Gastrocnemius medialis (tissue), 4 donors: Measurements from ENCODE around the gene ENDOV. TPM values are rescaled to one million over a fixed set of nuclear protein-coding genes. Genes with fewer than 3 reads are reported as not detected.
A peak's percentile ranks its signal among the peaks of the same experiment; 100 is the strongest.

Experiments used
- ATAC-seq, 2 donors: fragments of 150-250 bp; one replicate each; pipeline ENCODE4 v1.9.1; 2016
- DNase-seq, 2 donors: peaks; one replicate each; pipeline ENCODE4 v3.0.0-alpha.2; 2019
- H3K27ac ChIP-seq, 4 donors: fragments of 200-600 bp; sonication (generic); 1 replicate in 1 of 4; 2 replicates in 3 of 4; pipeline ENCODE4 v1.5.1; 2016 to 2018; ENCODE audit warnings: mild to moderate bottlenecking in 2 of 4, moderate library complexity in 1 of 4
- H3K27me3 ChIP-seq, 3 donors: fragments of 200-600 bp; sonication (generic) in 2 of 3; 1 replicate in 1 of 3; 2 replicates in 2 of 3; pipeline versions ENCODE4 v1.5.1 to v1.6.0; 2016 to 2019; ENCODE audit warnings: mild to moderate bottlenecking in 1 of 3, moderate library complexity in 1 of 3
- H3K36me3 ChIP-seq, 2 donors: fragments of 200-600 bp; sonication (generic) in 1 of 2; one replicate each; pipeline ENCODE4 v1.5.1; 2017 to 2018
- H3K4me1 ChIP-seq, 2 donors: fragments of 200-600 bp; sonication (generic) in 1 of 2; one replicate each; pipeline ENCODE4 v1.5.1; 2016 to 2017; ENCODE audit warnings: mild to moderate bottlenecking in 2 of 2
- H3K4me3 ChIP-seq, 4 donors: fragments of 200-600 bp; sonication (generic) in 3 of 4; 1 replicate in 1 of 4; 2 replicates in 3 of 4; pipeline ENCODE4 v1.5.1; 2016 to 2019; ENCODE audit warnings: mild to moderate bottlenecking in 2 of 4
- H3K9me3 ChIP-seq, 3 donors: fragments of 200-600 bp; sonication (generic) in 2 of 3; 1 replicate in 1 of 3; 2 replicates in 2 of 3; pipeline ENCODE4 v1.5.1; 2016 to 2019
- POLR2A ChIP-seq, 2 donors: fragments of 450-650 bp; IDR thresholded peaks; one replicate each; pipeline ENCODE4 v1.6.1; 2017; ENCODE audit warnings: antibody characterized with exemption in 2 of 2, mild to moderate bottlenecking in 2 of 2, moderate library complexity in 2 of 2
- in situ Hi-C, 4 donors: fragments of 200-750 bp; cut with MboI; loops; one replicate each; pipeline versions ENCODE4 v1.15.0 to v1.8.0; 2017; ENCODE audit warnings: low sequenced_read_pairs in 4 of 4
- intact Hi-C: fragments of 100-400 bp; cut with DNase I; formaldehyde crosslinking; loops from one replicate; pipeline ENCODE4 v1.15.1; 2023; ENCODE audit warnings: low total_unique reads
- total RNA-seq, 4 donors: library from RNA; depleted of rRNA; stranded (reverse); fragments of >200 nt; gene quantifications; one replicate each; pipeline versions ENCODE4 v1.1.0 to v1.2.3, GENCODE V29; 2016
- TF ChIP-seq, protein P1 (sequence below), 5 experiments: fragments of 450-650 bp in 3 of 5; fragments of 200-600 bp in 2 of 5; sonication (generic) in 2 of 5; IDR thresholded peaks in 4 of 5; conservative IDR thresholded peaks in 1 of 5; 1 replicate in 4 of 5; 2 replicates in 1 of 5; pipeline ENCODE4 v1.5.1; 2016 to 2019; ENCODE audit warnings: antibody characterized with exemption in 5 of 5, mild to moderate bottlenecking in 3 of 5, moderate library complexity in 3 of 5

ENDOV gene
- total RNA-seq, 4 donors from 2014 or later = 9.1 to 24.1 (median 18.0) TPM

GRCh38 chr17:80422276-80422675, 7.3 kb downstream of the ENDOV start:
- no peaks in the 10 kb centered on the region for H3K27me3 ChIP-seq
- H3K27ac ChIP-seq = peak overlapping the region; percentile 57 to 83 (median 68)
- H3K4me3 ChIP-seq = no peak overlapping the region
- in situ Hi-C loops = loop anchor here in 3 of 4 donors (10.0 kb wide), 2 partner anchors 153 to 563 kb away; no protein-coding TSS in a partner anchor
- DNase-seq (no peak), ATAC-seq (no peak)
- H3K9me3 ChIP-seq = no peaks in the 10 kb centered on the region
- H3K4me1 ChIP-seq = peaks cover 11 to 18% of the 10 kb centered on the region in 2 donors
- TF ChIP-seq, protein P1, sequence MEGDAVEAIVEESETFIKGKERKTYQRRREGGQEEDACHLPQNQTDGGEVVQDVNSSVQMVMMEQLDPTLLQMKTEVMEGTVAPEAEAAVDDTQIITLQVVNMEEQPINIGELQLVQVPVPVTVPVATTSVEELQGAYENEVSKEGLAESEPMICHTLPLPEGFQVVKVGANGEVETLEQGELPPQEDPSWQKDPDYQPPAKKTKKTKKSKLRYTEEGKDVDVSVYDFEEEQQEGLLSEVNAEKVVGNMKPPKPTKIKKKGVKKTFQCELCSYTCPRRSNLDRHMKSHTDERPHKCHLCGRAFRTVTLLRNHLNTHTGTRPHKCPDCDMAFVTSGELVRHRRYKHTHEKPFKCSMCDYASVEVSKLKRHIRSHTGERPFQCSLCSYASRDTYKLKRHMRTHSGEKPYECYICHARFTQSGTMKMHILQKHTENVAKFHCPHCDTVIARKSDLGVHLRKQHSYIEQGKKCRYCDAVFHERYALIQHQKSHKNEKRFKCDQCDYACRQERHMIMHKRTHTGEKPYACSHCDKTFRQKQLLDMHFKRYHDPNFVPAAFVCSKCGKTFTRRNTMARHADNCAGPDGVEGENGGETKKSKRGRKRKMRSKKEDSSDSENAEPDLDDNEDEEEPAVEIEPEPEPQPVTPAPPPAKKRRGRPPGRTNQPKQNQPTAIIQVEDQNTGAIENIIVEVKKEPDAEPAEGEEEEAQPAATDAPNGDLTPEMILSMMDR (IDR thresholded peaks at IDR 0.05 in 4 of 5, conservative IDR thresholded peaks at IDR 0.05 in 1 of 5) = no peak
- TF ChIP-seq POLR2A (IDR thresholded peaks at IDR 0.05) = no peak
- H3K36me3 ChIP-seq = peaks cover 0 to 11% of the 10 kb centered on the region in 2 donors
- intact Hi-C loops = loop anchor here (10.0 kb wide), 1 partner anchor 473 kb away; no protein-coding TSS in a partner anchor

DNA sequence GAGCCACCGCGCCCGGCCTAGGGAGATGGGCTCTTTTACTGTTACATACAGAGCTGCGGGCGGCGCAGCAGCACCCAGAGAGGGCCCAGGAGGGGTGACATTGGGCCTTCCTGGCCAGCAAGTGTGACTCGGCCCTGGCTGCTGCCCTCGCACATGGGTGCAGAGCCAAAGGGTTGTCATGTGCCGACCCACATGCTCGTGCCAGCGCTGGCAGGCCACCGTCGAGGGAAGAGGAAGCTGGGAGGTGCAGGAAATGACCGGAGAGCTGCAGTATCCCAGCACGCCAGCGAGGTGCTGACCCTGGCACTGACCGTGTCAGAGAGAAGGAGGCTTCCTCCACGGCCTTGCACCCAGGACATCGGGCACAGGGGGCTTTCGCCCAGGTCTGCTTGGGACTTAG, 8.0 kb downstream of the ENDOV start:
- H3K9me3 ChIP-seq = no peaks in the 10 kb centered on the region
- peaks cover 4 to 15% of the 10 kb centered on the region in 2 donors for H3K4me1 ChIP-seq
- in situ Hi-C loops = loop anchor here in 3 of 4 donors (10.0 kb wide), 2 partner anchors 152 to 562 kb away; no protein-coding TSS in a partner anchor
- intact Hi-C loops = loop anchor here (10.0 kb wide), 1 partner anchor 472 kb away; no protein-coding TSS in a partner anchor
- H3K27ac ChIP-seq = peak overlapping the region; percentile 57 to 83 (median 68)
- ATAC-seq (peak; percentile 74 to 78), DNase-seq (peak; percentile 65 to 89)
- H3K27me3 ChIP-seq = no peaks in the 10 kb centered on the region
- H3K36me3 ChIP-seq = peaks cover 0 to 4% of the 10 kb centered on the region in 2 donors
- peak in 1 of 2 donors; percentile 21 for TF ChIP-seq POLR2A (IDR thresholded peaks at IDR 0.05)
- TF ChIP-seq, protein P1 (IDR thresholded peaks at IDR 0.05 in 4 of 5, conservative IDR thresholded peaks at IDR 0.05 in 1 of 5) = no peak
- H3K4me3 ChIP-seq = peak overlapping the region in 3 of 4 donors; percentile 9 to 29 (median 24)

GRCh38 chr17:80423536-80424225, 8.7 kb downstream of the ENDOV start:
- intact Hi-C loops (loop anchor here (10.0 kb wide), 1 partner anchor 471 kb away; no protein-coding TSS in a partner anchor), in situ Hi-C loops (loop anchor here in 3 of 4 donors (10.0 kb wide), 2 partner anchors 151 to 561 kb away; no protein-coding TSS in a partner anchor)
- Histone ChIP-seq H3K4me1 (peaks cover 0 to 15% of the 10 kb centered on the region in 2 donors), H3K27ac (peak overlapping the region; percentile 57 to 83 (median 68)), H3K27me3 (no peaks in the 10 kb centered on the region), H3K9me3 (no peaks in the 10 kb centered on the region), H3K36me3 (no peaks in the 10 kb centered on the region), H3K4me3 (peak overlapping the region in 3 of 4 donors; percentile 9 to 29 (median 24))
- DNase-seq = no peak
- TF ChIP-seq, protein P1 (IDR thresholded peaks at IDR 0.05 in 4 of 5, conservative IDR thresholded peaks at IDR 0.05 in 1 of 5) = no peak
- no peak for TF ChIP-seq POLR2A (IDR thresholded peaks at IDR 0.05)
- ATAC-seq = peak in 1 of 2 donors; percentile 22

- no peaks in the 10 kb centered on the region for H3K36me3 ChIP-seq
- ATAC-seq = no peak
- H3K4me3 ChIP-seq = no peak overlapping the region
- intact Hi-C loops = loop anchor here (10.0 kb wide), 1 partner anchor 471 kb away; no protein-coding TSS in a partner anchor
- H3K27me3 ChIP-seq = no peaks in the 10 kb centered on the region
- no peaks in the 10 kb centered on the region for H3K9me3 ChIP-seq
- peaks cover 0 to 15% of the 10 kb centered on the region in 2 donors for H3K4me1 ChIP-seq
- TF ChIP-seq, protein P1 (IDR thresholded peaks at IDR 0.05 in 4 of 5, conservative IDR thresholded peaks at IDR 0.05 in 1 of 5) = no peak
- TF ChIP-seq POLR2A (IDR thresholded peaks at IDR 0.05) = no peak
- DNase-seq = no peak
- in situ Hi-C loops = loop anchor here in 3 of 4 donors (10.0 kb wide), 2 partner anchors 151 to 561 kb away; no protein-coding TSS in a partner anchor
- peak overlapping the region in 1 of 4 donors; percentile 57 for H3K27ac ChIP-seq
Observed at GRCh38 chr17:80424261-80424660, 9.3 kb downstream of the ENDOV start.
